Prostate gland (tissue), 2 donors: ENCODE measurements around the gene ZNF492. TPM values are rescaled to one million over a fixed set of nuclear protein-coding genes. Genes with fewer than 3 reads are reported as not detected.

ENCODE experiments used
- DNase-seq: peaks from one replicate; pipeline ENCODE4 v3.0.0-alpha.2; 2019; ENCODE audit warnings: low spot score
- H3K27ac ChIP-seq, 2 donors: fragments of 200-600 bp; sonication (generic); 2 replicates each; pipeline ENCODE4 v1.5.1; 2017 to 2019
- H3K27me3 ChIP-seq: fragments of 200-600 bp; sonication (generic); replicated peaks from 2 replicates; pipeline ENCODE4 v1.5.1; 2019; ENCODE audit not compliant: insufficient read depth
- H3K36me3 ChIP-seq, 2 donors: fragments of 200-600 bp; sonication (generic); 1 replicate in 1 of 2; 2 replicates in 1 of 2; pipeline versions ENCODE4 v1.5.1 to v1.8.1; 2017 to 2019
- H3K4me1 ChIP-seq: fragments of 200-600 bp; sonication (generic); replicated peaks from 2 replicates; pipeline ENCODE4 v1.5.1; 2019
- H3K4me3 ChIP-seq, 2 donors: fragments of 200-600 bp; sonication (generic); 2 replicates each; pipeline ENCODE4 v1.5.1; 2017 to 2019
- H3K9me3 ChIP-seq: fragments of 200-600 bp; sonication (generic); 2 replicates; pipeline ENCODE4 v1.5.1; 2017
- POLR2A ChIP-seq: fragments of 450-650 bp; IDR thresholded peaks from one replicate; pipeline ENCODE4 v1.6.1; 2016; ENCODE audit warnings: antibody characterized with exemption, mild to moderate bottlenecking
- POLR2AphosphoS5 ChIP-seq: sonication (generic); formaldehyde crosslinking; IDR thresholded peaks from one replicate; pipeline ENCODE4 v1.6.1; 2017; ENCODE audit warnings: antibody characterized with exemption
- WGBS: methylation state at CpG from one replicate; pipeline ENCODE4 v1.1.5; 2018; 5-methylcytosine and 5-hydroxymethylcytosine counted together
- intact Hi-C: fragments of 100-400 bp; cut with DNase I; formaldehyde crosslinking; loops from one replicate; pipeline ENCODE4 v1.14.2; 2022
- total RNA-seq, 2 donors: library from RNA; depleted of rRNA; stranded (reverse); fragments of >200 nt; gene quantifications; one replicate each; pipeline ENCODE4 v1.1.0, GENCODE V29; 2016
- TF ChIP-seq, protein P1 (sequence below), 4 experiments: fragments of 200-600 bp in 2 of 4; fragments of 450-650 bp in 2 of 4; sonication (generic) in 2 of 4; IDR thresholded peaks; 1 replicate in 3 of 4; 2 replicates in 1 of 4; pipeline ENCODE4 v1.5.1; 2016 to 2019; ENCODE audit warnings: antibody characterized with exemption in 4 of 4, mild to moderate bottlenecking in 2 of 4, moderate library complexity in 2 of 4

The ZNF492 gene
- total RNA-seq, 2 donors from 2014 or later, result 0.32 to 0.97 TPM

DNA sequence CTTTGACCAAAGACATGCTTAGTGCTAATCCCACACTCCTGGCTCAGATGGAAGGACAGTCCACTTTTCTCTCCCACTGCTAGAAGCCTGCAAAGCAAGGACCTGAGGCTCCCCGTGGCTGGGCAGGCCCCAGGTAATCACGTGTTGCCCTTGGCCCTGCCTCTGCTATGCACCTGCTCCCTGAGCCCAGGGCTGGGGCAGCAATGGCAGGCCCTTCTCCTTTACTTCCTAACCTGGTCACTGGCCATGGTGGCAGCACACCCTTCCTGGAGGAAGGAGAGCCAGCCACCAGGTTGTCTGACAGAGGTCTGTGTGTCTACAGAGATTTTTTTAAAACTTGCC is 27.9 kb upstream of the ZNF492 start:
- no peak for DNase-seq
- WGBS, result 71% methylated on average over 2 of the region's 2 CpGs
- no peaks in the 10 kb centered on the region for H3K9me3 ChIP-seq

DNA sequence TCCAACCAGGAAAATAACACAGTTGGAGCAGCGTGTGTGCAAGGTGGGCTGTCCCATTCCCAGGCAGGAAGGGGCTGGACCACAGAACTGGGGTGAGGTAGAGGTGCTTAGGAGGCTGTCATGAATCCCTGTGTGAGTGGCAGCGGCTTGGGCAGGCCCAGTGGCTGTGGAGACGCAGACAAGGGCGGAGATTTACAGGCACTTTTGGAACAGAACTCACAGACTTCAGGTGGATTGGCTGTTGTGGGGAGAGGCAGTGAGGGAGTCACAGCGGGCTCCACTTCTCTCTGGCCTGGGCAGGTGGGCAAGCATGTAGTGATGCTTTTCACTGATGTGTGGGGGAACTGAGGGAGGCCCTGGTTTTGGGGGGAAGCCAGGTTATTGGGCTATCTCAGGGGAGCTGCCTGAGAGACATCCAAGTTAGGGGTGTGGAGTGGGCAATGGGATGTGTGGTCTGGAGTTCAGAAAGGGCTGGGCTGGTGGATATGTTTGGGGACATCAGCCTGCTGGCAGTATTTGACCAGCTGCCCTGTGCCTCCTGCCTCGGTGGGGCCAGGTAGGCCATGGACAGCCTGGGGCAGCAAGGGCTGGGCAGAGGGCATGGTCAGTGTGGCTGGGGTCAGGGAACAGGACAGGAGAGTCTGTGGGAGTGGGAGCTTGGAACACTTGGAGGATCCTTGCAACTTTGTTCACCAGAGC is 27.0 kb upstream of the ZNF492 start:
- WGBS, result 68% methylated on average over 6 of the region's 6 CpGs
- Histone ChIP-seq H3K4me1 (no peaks in the 10 kb centered on the region), H3K9me3 (no peaks in the 10 kb centered on the region), H3K4me3 (no peak overlapping the region), H3K36me3 (no peaks in the 10 kb centered on the region), H3K27ac (no peak overlapping the region), H3K27me3 (no peaks in the 10 kb centered on the region)
- intact Hi-C loops, result no loop called here
- no peak for TF ChIP-seq POLR2AphosphoS5
- TF ChIP-seq, protein P1, sequence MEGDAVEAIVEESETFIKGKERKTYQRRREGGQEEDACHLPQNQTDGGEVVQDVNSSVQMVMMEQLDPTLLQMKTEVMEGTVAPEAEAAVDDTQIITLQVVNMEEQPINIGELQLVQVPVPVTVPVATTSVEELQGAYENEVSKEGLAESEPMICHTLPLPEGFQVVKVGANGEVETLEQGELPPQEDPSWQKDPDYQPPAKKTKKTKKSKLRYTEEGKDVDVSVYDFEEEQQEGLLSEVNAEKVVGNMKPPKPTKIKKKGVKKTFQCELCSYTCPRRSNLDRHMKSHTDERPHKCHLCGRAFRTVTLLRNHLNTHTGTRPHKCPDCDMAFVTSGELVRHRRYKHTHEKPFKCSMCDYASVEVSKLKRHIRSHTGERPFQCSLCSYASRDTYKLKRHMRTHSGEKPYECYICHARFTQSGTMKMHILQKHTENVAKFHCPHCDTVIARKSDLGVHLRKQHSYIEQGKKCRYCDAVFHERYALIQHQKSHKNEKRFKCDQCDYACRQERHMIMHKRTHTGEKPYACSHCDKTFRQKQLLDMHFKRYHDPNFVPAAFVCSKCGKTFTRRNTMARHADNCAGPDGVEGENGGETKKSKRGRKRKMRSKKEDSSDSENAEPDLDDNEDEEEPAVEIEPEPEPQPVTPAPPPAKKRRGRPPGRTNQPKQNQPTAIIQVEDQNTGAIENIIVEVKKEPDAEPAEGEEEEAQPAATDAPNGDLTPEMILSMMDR (IDR thresholded peaks at IDR 0.05), result no peak
- no peak for TF ChIP-seq POLR2A
- DNase-seq, result no peak

More for the DNA sequence above, 27.9 kb upstream of the ZNF492 start:
- no peak overlapping the region for H3K27ac ChIP-seq
- TF ChIP-seq, protein P1 (IDR thresholded peaks at IDR 0.05), result no peak
- TF ChIP-seq POLR2AphosphoS5, result no peak
- no peak for TF ChIP-seq POLR2A
- intact Hi-C loops, result no loop called here
- no peaks in the 10 kb centered on the region for H3K36me3 ChIP-seq
- no peaks in the 10 kb centered on the region for H3K4me1 ChIP-seq
- H3K27me3 ChIP-seq, result no peaks in the 10 kb centered on the region
- no peak overlapping the region for H3K4me3 ChIP-seq

DNA sequence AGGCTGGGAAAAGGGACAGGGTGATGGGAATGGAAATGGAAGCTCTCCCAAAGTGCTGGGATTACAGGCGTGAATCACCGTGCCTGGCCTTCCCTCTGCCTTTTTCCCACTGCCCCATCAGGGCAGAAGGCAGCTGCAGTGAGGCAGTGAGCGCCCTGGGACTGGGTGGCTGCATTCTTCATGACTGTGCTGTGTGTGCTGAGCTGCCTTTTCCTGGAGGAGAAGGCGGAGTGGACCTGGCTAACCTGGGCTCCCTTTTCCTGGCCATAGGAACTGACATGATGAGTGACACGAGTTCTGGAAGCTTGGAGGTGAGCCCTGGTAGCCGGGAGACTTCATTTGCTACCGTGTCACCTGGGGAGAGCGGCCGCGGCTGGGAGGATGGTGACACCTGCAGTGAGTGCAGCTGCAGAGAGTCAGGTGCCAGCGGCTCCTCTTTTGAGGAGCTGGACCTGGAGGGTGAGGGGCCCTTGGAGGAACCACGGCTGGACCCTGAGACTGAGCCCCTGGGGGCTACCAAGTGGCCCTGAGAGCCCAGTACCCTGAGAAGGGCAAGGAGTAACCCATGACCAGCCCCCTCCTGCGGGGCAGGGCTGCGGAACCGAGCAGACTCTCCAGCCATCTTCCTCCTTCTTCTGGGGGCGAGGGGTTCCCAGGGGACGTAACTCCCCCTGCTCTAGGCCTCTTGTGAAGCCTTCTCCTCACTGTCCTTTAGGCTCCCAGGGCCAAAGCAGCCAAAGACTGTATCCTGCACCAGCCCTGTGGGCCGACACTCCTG is 26.3 kb upstream of the ZNF492 start:
- 74% methylated on average over 18 of the region's 18 CpGs for WGBS
- no peak overlapping the region for H3K27ac ChIP-seq
- no peak overlapping the region for H3K4me3 ChIP-seq
- H3K9me3 ChIP-seq, result no peaks in the 10 kb centered on the region
- TF ChIP-seq POLR2A, result no peak
- TF ChIP-seq POLR2AphosphoS5, result no peak
- TF ChIP-seq, protein P1 (IDR thresholded peaks at IDR 0.05), result no peak
- no peak for DNase-seq
- H3K4me1 ChIP-seq, result no peaks in the 10 kb centered on the region
- H3K27me3 ChIP-seq, result no peaks in the 10 kb centered on the region
- H3K36me3 ChIP-seq, result no peaks in the 10 kb centered on the region
- intact Hi-C loops, result no loop called here

DNA sequence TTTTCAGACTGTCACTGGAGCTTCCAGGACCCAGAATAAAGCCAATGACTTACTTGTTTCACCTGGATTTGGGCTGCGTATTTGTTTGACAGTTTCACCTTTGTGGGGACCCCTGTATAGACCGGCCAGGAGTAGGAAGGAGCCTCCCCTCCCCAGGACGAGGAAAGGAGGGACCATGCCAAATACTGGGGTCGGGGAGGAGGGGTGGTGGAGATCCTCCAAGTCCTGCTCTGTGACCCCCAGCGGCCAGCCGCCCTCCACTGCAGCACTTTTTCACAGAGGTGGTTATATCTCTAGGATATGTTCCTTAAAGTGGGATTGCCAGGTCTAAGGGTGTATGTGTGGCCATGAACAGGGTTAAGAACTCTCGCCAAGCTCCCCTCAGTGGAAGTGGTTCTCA is 25.7 kb upstream of the ZNF492 start:
- intact Hi-C loops, result no loop called here
- H3K4me3 ChIP-seq, result no peak overlapping the region
- 87% methylated on average over 7 of the region's 7 CpGs for WGBS
- H3K9me3 ChIP-seq, result no peaks in the 10 kb centered on the region
- no peak overlapping the region for H3K27ac ChIP-seq
- no peak for TF ChIP-seq POLR2AphosphoS5
- no peak for TF ChIP-seq POLR2A
- TF ChIP-seq, protein P1 (IDR thresholded peaks at IDR 0.05), result no peak
- no peaks in the 10 kb centered on the region for H3K27me3 ChIP-seq
- H3K36me3 ChIP-seq, result no peaks in the 10 kb centered on the region
- H3K4me1 ChIP-seq, result no peaks in the 10 kb centered on the region
- no peak for DNase-seq
